WERI-Rb-1 (cell line): ENCODE results near the gene GLI1.

Experiments
- DNase-seq: peaks from one replicate; pipeline ENCODE4 v3.0.0-alpha.2; 2020
- H3K27ac ChIP-seq: fragments of 250-450 bp; sonication (Bioruptor Pico); 2 replicates; pipeline ENCODE4 v1.5.1; 2020; ENCODE audit warnings: mild to moderate bottlenecking, moderate library complexity
- H3K27me3 ChIP-seq: fragments of 250-450 bp; sonication (Bioruptor Pico); 2 replicates; pipeline ENCODE4 v1.5.1; 2021; ENCODE audit warnings: mild to moderate bottlenecking, low read depth, moderate library complexity; ENCODE audit not compliant: insufficient read depth, severe bottlenecking
- H3K36me3 ChIP-seq: fragments of 250-450 bp; sonication (Bioruptor Pico); 2 replicates; pipeline ENCODE4 v1.5.1; 2020; ENCODE audit warnings: mild to moderate bottlenecking, moderate library complexity
- H3K4me3 ChIP-seq: 2 replicates; pipeline ENCODE4 v1.5.1; 2011; ENCODE audit warnings: low read depth, mild to moderate bottlenecking, control low read depth, low read length
- H3K9me3 ChIP-seq: fragments of 250-450 bp; sonication (Bioruptor Pico); 2 replicates; pipeline ENCODE4 v1.5.1; 2021; ENCODE audit warnings: mild to moderate bottlenecking, moderate library complexity; ENCODE audit not compliant: severe bottlenecking
- CTCF ChIP-seq: IDR thresholded peaks from 2 replicates; pipeline ENCODE4 v1.5.1; 2011; ENCODE audit warnings: low read depth, mild to moderate bottlenecking, control low read depth, inconsistent platforms, low read length

The GLI1 gene

GRCh38 chr12:57483466-57483865 lies 23.9 kb downstream of the GLI1 start:
- Histone ChIP-seq H3K27ac (no peak overlapping the region), H3K27me3 (no peaks in the 10 kb centered on the region), H3K4me3 (no peak overlapping the region), H3K9me3 (no peaks in the 10 kb centered on the region), H3K36me3 (peaks cover 7% of the 10 kb centered on the region)
- TF ChIP-seq CTCF, result no peak
- no peak for DNase-seq

GRCh38 chr12:57485695-57486094 lies 26.1 kb downstream of the GLI1 start:
- Histone ChIP-seq H3K27ac (no peak overlapping the region), H3K27me3 (no peaks in the 10 kb centered on the region), H3K36me3 (peaks cover 25% of the 10 kb centered on the region), H3K4me3 (no peak overlapping the region), H3K9me3 (no peaks in the 10 kb centered on the region)
- DNase-seq, result no peak
- no peak for TF ChIP-seq CTCF

GRCh38 chr12:57487055-57487596 lies 27.5 kb downstream of the GLI1 start:
- peak; percentile 80 for DNase-seq
- no peak for TF ChIP-seq CTCF
- H3K27me3 ChIP-seq, result no peaks in the 10 kb centered on the region
- peak overlapping the region; percentile 99 for H3K4me3 ChIP-seq
- H3K36me3 ChIP-seq, result peaks cover 39% of the 10 kb centered on the region
- H3K9me3 ChIP-seq, result no peaks in the 10 kb centered on the region
- H3K27ac ChIP-seq, result peak overlapping the region; percentile 99

- Histone ChIP-seq H3K9me3 (no peaks in the 10 kb centered on the region), H3K27me3 (no peaks in the 10 kb centered on the region), H3K27ac (peak within 1 kb of the TSS; percentile 99), H3K4me3 (peak within 1 kb of the TSS; percentile 99), H3K36me3 (peaks cover 45% of the 10 kb centered on the region)
- TF ChIP-seq CTCF, result 0 out of 2 replicates have a peak, but pooled peaks have one; percentile 6
- peak; percentile 93 for DNase-seq
Observed at GRCh38 chr12:57487597-57488401, 28.2 kb downstream of the GLI1 start, which contains the start of gene MARS1. MARS1 (plus strand) TSS chr12:57488068; CDS start chr12:57488091, 23 bp downstream.

- DNase-seq, result peak; percentile 58
- H3K36me3 ChIP-seq, result peaks cover 48% of the 10 kb centered on the region
Observed at GRCh38 chr12:57488402-57489156, 29.0 kb downstream of the GLI1 start.

More at GRCh38 chr12:57488402-57489156, 29.0 kb downstream of the GLI1 start:
- no peaks in the 10 kb centered on the region for H3K27me3 ChIP-seq
- H3K9me3 ChIP-seq, result no peaks in the 10 kb centered on the region
- peak overlapping the region; percentile 99 for H3K4me3 ChIP-seq
- H3K27ac ChIP-seq, result peak overlapping the region; percentile 99
- no peak for TF ChIP-seq CTCF
